HepG2 (cell line): Measurements from ENCODE around the gene EBF4. TPM values are rescaled to one million over a fixed set of nuclear protein-coding genes. Genes with fewer than 3 reads are reported as not detected.

Source experiments
- ATAC-seq: fragments of 200-7000 bp; cut with Tn5 transposase; 3 replicates; pipeline ENCODE4 v1.9.1; 2020; ENCODE audit warnings: mild to moderate bottlenecking, moderate library complexity
- BruUV-seq: library from RNA; stranded (reverse); fragments of 400-500 nt; replicated peaks from 2 replicates; lab custom pipeline; 2021; lab: Mats Ljungman, UMichigan
- CTCF ChIA-PET: fragments of 300-600 bp; formaldehyde crosslinking; extraction: SDS; loops from one replicate; lab custom pipeline; 2021; ENCODE audit warnings: low total read pairs, inconsistent platforms, low intra/inter-chr PET ratio; lab: Yijun Ruan, JAX
- POLR2A ChIA-PET: fragments of 350-600 bp; sonication (Branson Sonifier 250); formaldehyde crosslinking; loops from one replicate; lab custom pipeline; 2020; ENCODE audit warnings: antibody characterized with exemption, inconsistent platforms; lab: Yijun Ruan, JAX
- DNase-seq: peaks from one replicate; pipeline ENCODE4 v3.0.0-alpha.2; 2015; ENCODE audit warnings: low spot score
- FAIRE-seq: peaks from 3 replicates; lab custom pipeline; 2011; peaks lifted over from hg19 to GRCh38; lab: Jason Lieb, UNC
- H2AFZ ChIP-seq: one replicate; pipeline ENCODE4 v1.6.1; 2011; ENCODE audit warnings: low read length, inconsistent platforms
- H3K27ac ChIP-seq: fragments of 300-600 bp; 3 replicates; pipeline ENCODE4 v1.8.0; 2011; ENCODE audit warnings: mixed run types, mild to moderate bottlenecking, mixed read lengths, low read length, inconsistent platforms; ENCODE audit not compliant: insufficient read depth; ENCODE audit errors: extremely low read length
- H3K27me3 ChIP-seq, 2 experiments: fragments of 200-600 bp in 1 of 2; 2 replicates in 1 of 2; 3 replicates in 1 of 2; pipeline versions ENCODE4 v1.6.0 to v1.8.0; 2011; ENCODE audit warnings: low read length in 2 of 2, mild to moderate bottlenecking in 2 of 2, moderate library complexity in 2 of 2, inconsistent platforms in 1 of 2; ENCODE audit not compliant: insufficient read depth in 2 of 2, control insufficient read depth in 1 of 2
- H3K36me3 ChIP-seq, 2 experiments: fragments of 200-600 bp in 1 of 2; replicated peaks in 1 of 2; 2 replicates in 1 of 2; 3 replicates in 1 of 2; pipeline versions ENCODE4 v1.5.1 to v1.8.0; 2011; ENCODE audit warnings: low read length in 2 of 2, inconsistent platforms in 1 of 2; ENCODE audit not compliant: insufficient read depth in 2 of 2, control insufficient read depth in 1 of 2
- H3K4me1 ChIP-seq: 2 replicates; pipeline ENCODE4 v1.5.1; 2012; ENCODE audit warnings: low read length, inconsistent platforms; ENCODE audit not compliant: insufficient read depth
- H3K4me2 ChIP-seq: 2 replicates; pipeline ENCODE4 v1.6.0; 2011; ENCODE audit warnings: low read depth, low read length, inconsistent platforms
- H3K4me3 ChIP-seq, 3 experiments: fragments of 200-600 bp in 1 of 3; sonication (generic), shearing (Covaris generic) in 1 of 3; replicated peaks in 1 of 3; 2 replicates each; pipeline ENCODE4 v1.5.1; 2011 to 2016; ENCODE audit warnings: low read length in 3 of 3, inconsistent platforms in 2 of 3, low read depth in 2 of 3, mild to moderate bottlenecking in 2 of 3, control low read depth in 1 of 3, mixed read lengths in 1 of 3; ENCODE audit not compliant: insufficient read depth in 1 of 3
- H3K79me2 ChIP-seq: one replicate; pipeline ENCODE4 v1.6.1; 2011; ENCODE audit warnings: low read length, inconsistent platforms; ENCODE audit not compliant: insufficient read depth
- H3K9ac ChIP-seq: 2 replicates; pipeline ENCODE4 v1.6.0; 2011; ENCODE audit warnings: mild to moderate bottlenecking, low read depth, low read length, inconsistent platforms; ENCODE audit not compliant: insufficient read depth
- H3K9me3 ChIP-seq: 2 replicates; pipeline ENCODE4 v1.5.1; 2012; ENCODE audit warnings: mild to moderate bottlenecking, low read length
- H4K20me1 ChIP-seq: 2 replicates; pipeline ENCODE4 v1.6.0; 2011; ENCODE audit warnings: inconsistent platforms, mild to moderate bottlenecking, low read length, moderate library complexity; ENCODE audit not compliant: insufficient read depth
- GATA4 ChIP-seq: sonication (generic); IDR thresholded peaks from 2 replicates; pipeline ENCODE4 v1.6.1; 2016; ENCODE audit warnings: antibody characterized with exemption, low read depth, borderline replicate concordance
- IKZF5 ChIP-seq: IDR thresholded peaks from 2 replicates; pipeline ENCODE4 v1.6.1; 2018; ENCODE audit warnings: missing genetic modification reagents, mild to moderate bottlenecking, missing compliant biosample characterization
- NONO ChIP-seq, 2 experiments: fragments of 450-650 bp in 1 of 2; sonication (generic) in 1 of 2; formaldehyde crosslinking in 1 of 2; IDR thresholded peaks in 1 of 2; conservative IDR thresholded peaks in 1 of 2; 2 replicates each; pipeline versions ENCODE4 v1.6.1 to v1.8.0; 2017 to 2022; ENCODE audit warnings: mild to moderate bottlenecking in 1 of 2, missing genetic modification reagents in 1 of 2, moderate library complexity in 1 of 2
- SYNCRIP ChIP-seq: fragments of 200-400 bp; formaldehyde crosslinking; IDR thresholded peaks from 2 replicates; pipeline ENCODE4 v1.6.1; 2018; ENCODE audit warnings: mild to moderate bottlenecking, low read depth, low read length; ENCODE audit not compliant: insufficient read depth
- ZNF609 ChIP-seq: sonication (generic); formaldehyde crosslinking; IDR thresholded peaks from 2 replicates; pipeline ENCODE4 v1.4.0; 2020; ENCODE audit warnings: mild to moderate bottlenecking, missing genetic modification reagents, borderline replicate concordance
- WGBS: methylation state at CpG from one replicate; pipeline ENCODE4 v1.1.6; 2017; ENCODE audit warnings: low lambda C conversion rate; 5-methylcytosine and 5-hydroxymethylcytosine counted together
- in situ Hi-C: cut with HindIII; loops from 2 replicates; pipeline ENCODE4 v1.10.0; 2017; ENCODE audit warnings: low pct_unique_long_range_greater_than_20kb; ENCODE audit not compliant: extremely low pct_ligation_motif_present
- intact Hi-C: fragments of 100-400 bp; cut with micrococcal nuclease; formaldehyde crosslinking; loops from one replicate; pipeline ENCODE4 v1.10.0; 2022; ENCODE audit not compliant: unreplicated experiment
- microRNA counts: library from miRNA; unstranded; fragments of <30 nt; microRNA quantifications from one replicate; lab custom pipeline; 2015
- microRNA-seq: library from miRNA; unstranded; fragments of <30 nt; microRNA quantifications from one replicate; pipeline ENCODE4, GENCODE V29; 2020
- polyA plus RNA-seq, 8 experiments: library from polyadenylated mRNA; depleted of rRNA in 3 of 8; stranded (reverse) in 7 of 8; unstranded in 1 of 8; fragments of >200 nt; fragmentation: Illumina TruSeq in 4 of 8; extraction: Trizol in 4 of 8; gene quantifications; 2 replicates each; pipeline versions ENCODE4 v1.2.1 to v1.2.3, GENCODE V29; 2011 to 2016; ENCODE audit warnings: low read depth in 4 of 8, missing spikeins in 1 of 8, mixed read lengths in 1 of 8; ENCODE audit not compliant: insufficient read depth in 1 of 8
- small RNA-seq, 3 experiments: library from RNA; depleted of rRNA; stranded (forward); fragments of <200 nt; gene quantifications; one replicate each; pipeline ENCODE3, GENCODE V24; 2012; ENCODE audit warnings: low read depth in 2 of 3, low replicate concordance in 1 of 3; ENCODE audit not compliant: insufficient read length in 3 of 3, insufficient read depth in 2 of 3
- total RNA-seq, 5 experiments: library from RNA; depleted of rRNA; stranded (reverse); fragments of >200 nt; fragmentation: Illumina TruSeq; extraction: Trizol; gene quantifications; 2 replicates each; pipeline ENCODE4 v1.2.3, GENCODE V29; 2016; ENCODE audit warnings: low read depth in 1 of 5

EBF4 gene
- total and polyA plus RNA-seq, 2 of the 13 experiments (the other 11 are each of a cell fraction or from before 2014, with no cell fraction given): 0.84 to 2.2 TPM

GRCh38 chr20:2809690-2810089 lies 117.1 kb downstream of the EBF4 start:
- H3K9ac ChIP-seq: no peak overlapping the region
- ATAC-seq (no peak), DNase-seq (no peak), FAIRE-seq (no peak)
- intact Hi-C loops: no loop called here
- H3K79me2 ChIP-seq: no peaks in the 10 kb centered on the region
- no peak overlapping the region for H3K27ac ChIP-seq
- no peak overlapping the region for H3K4me3 ChIP-seq
- H3K27me3 ChIP-seq: peaks cover 0 to 64% of the 10 kb centered on the region in 2 experiments
- no peaks in the 10 kb centered on the region for H4K20me1 ChIP-seq
- H3K4me2 ChIP-seq: no peak overlapping the region
- no peaks in the 10 kb centered on the region for H3K36me3 ChIP-seq
- no peak for TF ChIP-seq SYNCRIP
- TF ChIP-seq GATA4: no peak
- no peak for TF ChIP-seq NONO (IDR thresholded peaks at IDR 0.05)
- TF ChIP-seq NONO (CRISPR knock-in tag; conservative IDR thresholded peaks at IDR 0.05): no peak
- no peak for TF ChIP-seq IKZF5
- no peak for TF ChIP-seq ZNF609 (CRISPR knock-in tag)
- in situ Hi-C loops: no loop called here
- ChIA-PET CTCF (no interaction called here), POLR2A (no interaction called here)
- WGBS: 57% methylated on average over 10 of the region's 10 CpGs
- no TSS peak for BruUV-seq
- peaks cover 8% of the 10 kb centered on the region for H3K4me1 ChIP-seq
- H3K9me3 ChIP-seq: 0 out of 2 replicates have a peak, but pooled peaks cover 5% of the 10 kb centered on the region
- no peak overlapping the region for H2AFZ ChIP-seq

MicroRNA genes within 50 kb of the gene (microRNA counts, 767-probe panel; counts per million panel counts)
- microRNA hsa-miR-1292 (lab: Ali Mortazavi, UCI): not detected

Small RNA genes within 50 kb of the gene (microRNA-seq; reads per million reads assigned to microRNA genes)
- gene MIR1292: 35.2 reads per million, percentile 64 among the genes with 10 or more reads in this experiment

Small RNA genes within 50 kb of the gene (small RNA-seq; reads per million reads assigned to genes)
- gene SNORA51 (0.51 to 6.8 (median 0.98) reads per million in 3 experiments), gene SNORD110 (0 reads per million in 3 experiments), gene SNORD56 (0 reads per million in 3 experiments), gene SNORD57 (0 reads per million in 3 experiments), gene SNORD86 (0 reads per million in 3 experiments)

Other genes with a start within 250 kb of the EBF4 start
- 778 and 844 TPM in 2 replicates for gene SNRPB, start 222.0 kb upstream of the EBF4 start, total RNA-seq (2016; rRNA removed; fragmentation: Illumina TruSeq; extraction: Trizol)
- 473 and 489 TPM in 2 replicates for gene SNRPB, start 222.0 kb upstream of the EBF4 start, polyA plus RNA-seq (2011; rRNA removed)
- 22.1 and 28.8 TPM in 2 replicates for gene ZNF343, start 183.9 kb upstream of the EBF4 start, total RNA-seq (2016; rRNA removed; fragmentation: Illumina TruSeq; extraction: Trizol)
- 16.4 and 17.0 TPM in 2 replicates for gene ZNF343, start 183.9 kb upstream of the EBF4 start, polyA plus RNA-seq (2011; rRNA removed)
- gene TMC2, start 156.2 kb upstream of the EBF4 start, total RNA-seq (2016; rRNA removed; fragmentation: Illumina TruSeq; extraction: Trizol): not detected in 2 replicates
- gene TMC2, start 156.2 kb upstream of the EBF4 start, polyA plus RNA-seq (2011; rRNA removed): 0.03 TPM in 1 of 2 replicates, not detected in the other
- gene NOP56, start 40.1 kb upstream of the EBF4 start, total RNA-seq (2016; rRNA removed; fragmentation: Illumina TruSeq; extraction: Trizol): 646 and 1,116 TPM in 2 replicates
- gene NOP56, start 40.1 kb upstream of the EBF4 start, polyA plus RNA-seq (2011; rRNA removed): 369 and 374 TPM in 2 replicates
- 215 and 246 TPM in 2 replicates for gene IDH3B, start 28.6 kb upstream of the EBF4 start, total RNA-seq (2016; rRNA removed; fragmentation: Illumina TruSeq; extraction: Trizol)
- 245 and 254 TPM in 2 replicates for gene IDH3B, start 28.6 kb upstream of the EBF4 start, polyA plus RNA-seq (2011; rRNA removed)
- gene CPXM1, start 107.8 kb downstream of the EBF4 start, total RNA-seq (2016; rRNA removed; fragmentation: Illumina TruSeq; extraction: Trizol): not detected in 2 replicates
- gene CPXM1, start 107.8 kb downstream of the EBF4 start, polyA plus RNA-seq (2011; rRNA removed): 0.07 TPM in 1 of 2 replicates, not detected in the other
- gene C20orf141, start 122.2 kb downstream of the EBF4 start, total RNA-seq (2016; rRNA removed; fragmentation: Illumina TruSeq; extraction: Trizol): not detected in 2 replicates
- gene C20orf141, start 122.2 kb downstream of the EBF4 start, polyA plus RNA-seq (2011; rRNA removed): not detected in 2 replicates
- not detected in 2 replicates for gene TMEM239, start 123.6 kb downstream of the EBF4 start, total RNA-seq (2016; rRNA removed; fragmentation: Illumina TruSeq; extraction: Trizol)
- gene TMEM239, start 123.6 kb downstream of the EBF4 start, polyA plus RNA-seq (2011; rRNA removed): not detected in 2 replicates
- 12.6 and 40.1 TPM in 2 replicates for gene PCED1A, start 147.9 kb downstream of the EBF4 start, total RNA-seq (2016; rRNA removed; fragmentation: Illumina TruSeq; extraction: Trizol)
- gene PCED1A, start 147.9 kb downstream of the EBF4 start, polyA plus RNA-seq (2011; rRNA removed): 84.2 and 92.3 TPM in 2 replicates
- gene VPS16, start 148.0 kb downstream of the EBF4 start, total RNA-seq (2016; rRNA removed; fragmentation: Illumina TruSeq; extraction: Trizol): 27.6 and 35.4 TPM in 2 replicates
- gene VPS16, start 148.0 kb downstream of the EBF4 start, polyA plus RNA-seq (2011; rRNA removed): 34.2 and 44.0 TPM in 2 replicates
- gene PTPRA, start 180.7 kb downstream of the EBF4 start, total RNA-seq (2016; rRNA removed; fragmentation: Illumina TruSeq; extraction: Trizol): 43.7 and 47.2 TPM in 2 replicates
- 107 and 127 TPM in 2 replicates for gene PTPRA, start 180.7 kb downstream of the EBF4 start, polyA plus RNA-seq (2011; rRNA removed)